ENCODE data around the gene MOB1B. TPM values are rescaled to one million over a fixed set of nuclear protein-coding genes. Genes with fewer than 3 reads are reported as not detected.
"Not testable (repeated sequence)": the region's sequence is repeated elsewhere in the genome, so short reads cannot be mapped to it uniquely, and the experiment has no call there.

MOB1B gene
- total and polyA plus RNA-seq, 2 of the 13 experiments (the other 11 are each of a cell fraction or from before 2014, with no cell fraction given) = 3.9 to 4.0 TPM

GRCh38 chr4:71011451-71011850 lies 109.3 kb downstream of the MOB1B start:
- no peak overlapping the region for H3K27ac ChIP-seq (ENCODE audit: extremely low read length, insufficient read depth, low read length)
- H3K36me3 ChIP-seq (replicated peaks in 1 of 2; ENCODE audit: control insufficient read depth in 1 of 2, insufficient read depth in 2 of 2, low read length in 2 of 2) = no peaks in the 10 kb centered on the region
- no peak overlapping the region for H2AFZ ChIP-seq (ENCODE audit: low read length)
- FAIRE-seq = no peak
- in situ Hi-C loops (cut with HindIII; ENCODE audit: extremely low pct_ligation_motif_present, low pct_unique_long_range_greater_than_20kb) (loop anchor here (25.0 kb wide), 1 partner anchor 349 kb away; the partner anchor contains the start of gene JCHAIN), intact Hi-C loops (cut with micrococcal nuclease; ENCODE audit: unreplicated experiment) (loop anchor here (2.0 kb wide), 1 partner anchor 411 kb away; no protein-coding TSS in a partner anchor)
- TF ChIP-seq SOX13 (IDR thresholded peaks at IDR 0.05) (no peak), SOX13 (CRISPR knock-in tag; conservative IDR thresholded peaks at IDR 0.05 in 1 of 2, IDR thresholded peaks at IDR 0.05 in 1 of 2) (no peak), ZNF121 (CRISPR knock-in tag; IDR thresholded peaks at IDR 0.05) (no peak), ZSCAN12 (CRISPR knock-in tag; IDR thresholded peaks at IDR 0.05) (no peak), ZBTB14 (CRISPR knock-in tag; IDR thresholded peaks at IDR 0.05) (no peak), ARNT2 (CRISPR knock-in tag; IDR thresholded peaks at IDR 0.05; ENCODE audit: low read depth) (no peak), CERS6 (CRISPR knock-in tag; IDR thresholded peaks at IDR 0.05) (no peak), ZNF841 (CRISPR knock-in tag; IDR thresholded peaks at IDR 0.05; ENCODE audit: borderline replicate concordance) (no peak), USF2 (IDR thresholded peaks at IDR 0.05; ENCODE audit: low read depth, low read length) (no peak), USF2 (CRISPR knock-in tag; IDR thresholded peaks at IDR 0.05; ENCODE audit: borderline replicate concordance) (no peak)
- H4K20me1 ChIP-seq (ENCODE audit: insufficient read depth, low read length) = no peaks in the 10 kb centered on the region
- WGBS (ENCODE audit: low lambda C conversion rate) = 99% methylated on average over 4 of the region's 4 CpGs
- no peaks in the 10 kb centered on the region for H3K27me3 ChIP-seq (ENCODE audit: control insufficient read depth in 1 of 2, insufficient read depth in 2 of 2, low read length in 2 of 2)
- no peaks in the 10 kb centered on the region for H3K4me1 ChIP-seq (ENCODE audit: insufficient read depth, low read length)
- H3K9ac ChIP-seq (ENCODE audit: insufficient read depth, low read depth, low read length) = no peak overlapping the region
- no peak overlapping the region for H3K4me3 ChIP-seq (replicated peaks in 1 of 3; ENCODE audit: insufficient read depth in 1 of 3, low read depth in 2 of 3, low read length in 3 of 3)
- BruUV-seq (replicated peaks) = no TSS peak
- ATAC-seq = no peak
- ChIA-PET CTCF (ENCODE audit: low intra/inter-chr PET ratio, low total read pairs) (no interaction called here), POLR2A (no interaction called here)
- DNase-seq (ENCODE audit: low spot score) = no peak
- H3K9me3 ChIP-seq (ENCODE audit: low read length) = no peaks in the 10 kb centered on the region
- H3K79me2 ChIP-seq (ENCODE audit: insufficient read depth, low read length) = peaks cover 7% of the 10 kb centered on the region
- no peak overlapping the region for H3K4me2 ChIP-seq (ENCODE audit: low read depth, low read length)

GRCh38 chr4:71017391-71017790 lies 115.2 kb downstream of the MOB1B start:
- DNase-seq (ENCODE audit: low spot score); H3K27me3 ChIP-seq (ENCODE audit: control insufficient read depth in 1 of 2, insufficient read depth in 2 of 2, low read length in 2 of 2); H3K4me1 ChIP-seq (ENCODE audit: insufficient read depth, low read length); H3K9ac ChIP-seq (ENCODE audit: insufficient read depth, low read depth, low read length); H3K4me3 ChIP-seq (replicated peaks in 1 of 3; ENCODE audit: insufficient read depth in 1 of 3, low read depth in 2 of 3, low read length in 3 of 3); H3K36me3 ChIP-seq (replicated peaks in 1 of 2; ENCODE audit: control insufficient read depth in 1 of 2, insufficient read depth in 2 of 2, low read length in 2 of 2); FAIRE-seq; CTCF ChIA-PET (ENCODE audit: low intra/inter-chr PET ratio, low total read pairs); intact Hi-C loops (cut with micrococcal nuclease; ENCODE audit: unreplicated experiment); POLR2A ChIA-PET; H3K27ac ChIP-seq (ENCODE audit: extremely low read length, insufficient read depth, low read length); H3K4me2 ChIP-seq (ENCODE audit: low read depth, low read length); H4K20me1 ChIP-seq (ENCODE audit: insufficient read depth, low read length); H2AFZ ChIP-seq (ENCODE audit: low read length); H3K79me2 ChIP-seq (ENCODE audit: insufficient read depth, low read length); BruUV-seq (replicated peaks); ATAC-seq; H3K9me3 ChIP-seq (ENCODE audit: low read length): not testable (repeated sequence)
- 90% methylated on average over 2 of the region's 2 CpGs for WGBS (ENCODE audit: low lambda C conversion rate)
- in situ Hi-C loops (cut with HindIII; ENCODE audit: extremely low pct_ligation_motif_present, low pct_unique_long_range_greater_than_20kb) = loop anchor here (25.0 kb wide), 1 partner anchor 355 kb away; the partner anchor contains the start of gene JCHAIN
